DMS79 treated with DMSO at 0.1 percent for 48 hours (cell line): ENCODE data around the gene MKI67.
"Not testable (repeated sequence)": the region's sequence is repeated elsewhere in the genome, so short reads cannot be mapped to it uniquely, and the experiment has no call there.

ENCODE experiments used
- DNase-seq: peaks from one replicate; lab custom pipeline; 2025; lab: John Stamatoyannopoulos, UW

MKI67 gene, protein sequence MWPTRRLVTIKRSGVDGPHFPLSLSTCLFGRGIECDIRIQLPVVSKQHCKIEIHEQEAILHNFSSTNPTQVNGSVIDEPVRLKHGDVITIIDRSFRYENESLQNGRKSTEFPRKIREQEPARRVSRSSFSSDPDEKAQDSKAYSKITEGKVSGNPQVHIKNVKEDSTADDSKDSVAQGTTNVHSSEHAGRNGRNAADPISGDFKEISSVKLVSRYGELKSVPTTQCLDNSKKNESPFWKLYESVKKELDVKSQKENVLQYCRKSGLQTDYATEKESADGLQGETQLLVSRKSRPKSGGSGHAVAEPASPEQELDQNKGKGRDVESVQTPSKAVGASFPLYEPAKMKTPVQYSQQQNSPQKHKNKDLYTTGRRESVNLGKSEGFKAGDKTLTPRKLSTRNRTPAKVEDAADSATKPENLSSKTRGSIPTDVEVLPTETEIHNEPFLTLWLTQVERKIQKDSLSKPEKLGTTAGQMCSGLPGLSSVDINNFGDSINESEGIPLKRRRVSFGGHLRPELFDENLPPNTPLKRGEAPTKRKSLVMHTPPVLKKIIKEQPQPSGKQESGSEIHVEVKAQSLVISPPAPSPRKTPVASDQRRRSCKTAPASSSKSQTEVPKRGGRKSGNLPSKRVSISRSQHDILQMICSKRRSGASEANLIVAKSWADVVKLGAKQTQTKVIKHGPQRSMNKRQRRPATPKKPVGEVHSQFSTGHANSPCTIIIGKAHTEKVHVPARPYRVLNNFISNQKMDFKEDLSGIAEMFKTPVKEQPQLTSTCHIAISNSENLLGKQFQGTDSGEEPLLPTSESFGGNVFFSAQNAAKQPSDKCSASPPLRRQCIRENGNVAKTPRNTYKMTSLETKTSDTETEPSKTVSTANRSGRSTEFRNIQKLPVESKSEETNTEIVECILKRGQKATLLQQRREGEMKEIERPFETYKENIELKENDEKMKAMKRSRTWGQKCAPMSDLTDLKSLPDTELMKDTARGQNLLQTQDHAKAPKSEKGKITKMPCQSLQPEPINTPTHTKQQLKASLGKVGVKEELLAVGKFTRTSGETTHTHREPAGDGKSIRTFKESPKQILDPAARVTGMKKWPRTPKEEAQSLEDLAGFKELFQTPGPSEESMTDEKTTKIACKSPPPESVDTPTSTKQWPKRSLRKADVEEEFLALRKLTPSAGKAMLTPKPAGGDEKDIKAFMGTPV (N-terminal part only)

GRCh38 chr10:128125944-128126764, at the start of gene MKI67:
Gene MKI67 (minus strand): TSS chr10:128126423. CDS start chr10:128125667, 756 bp downstream.
- DNase-seq = peak; percentile 61

- no peak for DNase-seq
Measured at GRCh38 chr10:128174581-128175559, 48.6 kb upstream of the MKI67 start.

DNA sequence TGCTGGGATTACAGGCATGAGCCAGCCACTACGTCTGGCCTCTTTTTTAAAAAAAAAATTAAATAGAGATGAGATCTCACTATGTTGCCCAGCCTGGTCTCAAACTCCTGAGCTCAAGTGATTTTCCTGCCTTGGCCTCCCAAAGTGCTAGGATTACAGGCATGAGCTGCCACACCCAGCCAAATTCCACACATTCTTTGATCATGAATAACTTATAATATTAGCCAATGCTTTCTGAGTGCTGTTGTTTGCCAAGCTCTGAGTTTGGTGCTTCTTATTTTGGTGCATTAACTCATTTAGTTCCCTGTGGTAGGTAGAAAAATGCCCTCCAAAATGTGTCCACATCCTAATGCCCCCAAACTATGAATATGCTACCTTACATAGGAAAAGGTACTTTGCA, 47.2 kb upstream of the MKI67 start:
- no peak for DNase-seq

GRCh38 chr10:128172756-128173155, 46.5 kb upstream of the MKI67 start:
- DNase-seq = no peak

DNA sequence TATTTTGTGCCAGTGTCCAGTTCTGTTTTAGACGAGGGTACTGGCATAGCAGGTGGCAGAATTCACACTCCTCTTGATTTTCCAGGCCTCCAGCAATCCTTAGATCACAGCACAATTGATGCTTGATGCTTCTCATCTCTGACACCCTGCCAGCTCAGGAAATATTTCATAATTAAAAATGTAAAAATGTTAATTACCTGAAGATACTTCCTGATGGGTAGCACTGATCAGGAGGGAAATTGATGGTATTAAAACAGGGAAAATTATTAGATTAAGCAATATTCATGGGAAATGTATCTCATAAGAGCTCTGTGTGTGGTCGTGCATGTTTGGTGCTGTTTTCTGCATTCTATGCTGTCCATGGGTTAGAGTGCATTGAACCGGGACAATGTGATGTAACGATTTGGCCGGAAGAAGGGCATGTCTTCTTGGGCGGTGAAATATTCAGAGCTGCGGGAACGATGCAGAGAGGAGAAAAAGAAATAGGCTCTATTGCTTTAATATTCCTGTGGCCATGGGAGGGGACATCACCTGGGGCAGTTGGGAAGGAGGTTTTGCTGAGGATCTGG, 43.7 kb upstream of the MKI67 start:
- no peak for DNase-seq

DNA sequence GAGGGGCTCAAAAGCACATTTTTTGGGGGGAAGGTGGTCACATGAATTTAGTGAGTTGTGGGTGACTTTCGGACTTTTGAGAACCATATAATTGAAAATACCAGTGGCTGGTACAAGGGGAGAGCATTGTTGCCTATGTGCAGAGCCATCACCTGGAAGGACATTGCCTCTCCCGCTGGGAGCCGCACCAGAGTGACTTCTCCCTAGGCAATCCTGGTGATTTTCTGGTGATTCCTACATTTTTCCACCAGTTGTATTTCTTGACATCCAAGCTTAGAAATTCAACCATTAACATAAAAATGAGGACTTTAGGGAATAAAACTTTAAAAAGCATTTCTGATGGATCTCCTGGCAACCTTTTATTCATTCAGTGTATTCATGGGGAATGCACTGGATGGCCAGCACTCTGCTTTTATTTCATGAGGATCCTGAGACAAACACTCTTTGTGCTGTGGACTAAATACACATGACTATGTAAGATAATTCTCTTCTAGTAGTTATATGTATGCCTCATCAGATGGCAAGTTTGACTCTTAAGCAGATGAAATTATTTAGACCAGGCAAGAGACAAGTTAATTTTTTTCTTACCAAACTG, 41.8 kb upstream of the MKI67 start:
- DNase-seq = no peak

- DNase-seq = not testable (repeated sequence)
Measured at GRCh38 chr10:128167123-128167522, 40.9 kb upstream of the MKI67 start.

- DNase-seq = no peak
Measured at GRCh38 chr10:128166151-128166550, 39.9 kb upstream of the MKI67 start.

GRCh38 chr10:128165536-128165935, 39.3 kb upstream of the MKI67 start:
- no peak for DNase-seq

- DNase-seq = no peak
Measured at GRCh38 chr10:128163701-128164100, 37.5 kb upstream of the MKI67 start.

DNA sequence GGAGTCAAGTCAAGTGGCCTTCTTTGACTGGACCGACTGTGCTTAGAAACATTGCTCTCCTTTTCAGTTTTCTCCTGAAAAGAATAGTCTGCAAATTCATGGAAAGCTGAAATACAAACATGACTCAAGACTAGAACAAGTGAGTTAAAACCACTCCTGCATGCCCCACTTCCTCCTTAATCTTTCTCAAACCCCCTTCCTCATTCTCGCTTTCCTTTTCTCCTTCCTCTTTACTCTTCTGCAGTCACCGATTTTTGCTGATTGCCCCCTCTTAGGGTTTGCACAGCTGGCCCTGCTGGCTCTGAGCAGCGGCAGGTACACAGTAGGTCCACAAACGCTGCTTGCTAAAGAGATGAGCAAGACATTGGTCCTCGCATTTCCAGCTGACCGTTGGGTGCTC, 34.8 kb upstream of the MKI67 start:
- no peak for DNase-seq

DNA sequence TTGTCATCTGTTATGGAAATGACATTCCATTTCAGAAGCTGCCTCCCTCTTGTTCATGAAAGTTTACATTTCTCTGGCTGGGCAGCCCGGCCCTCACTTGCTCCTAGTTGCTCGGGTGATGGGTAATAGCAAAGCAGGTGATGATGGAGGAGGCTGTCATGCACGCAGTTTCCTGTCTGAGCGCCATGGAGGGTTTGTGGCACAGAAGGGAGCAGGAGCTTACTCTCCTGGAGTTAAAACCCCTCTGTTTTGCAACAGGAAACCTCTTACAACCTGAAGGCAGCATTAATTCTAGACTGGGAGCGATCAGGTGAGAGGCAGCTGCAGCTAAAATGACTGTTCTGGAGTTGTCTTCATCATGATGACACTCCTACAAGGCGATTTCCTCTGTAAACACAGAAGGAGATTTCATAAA, 34.1 kb upstream of the MKI67 start:
- DNase-seq = peak; percentile 3

DNA sequence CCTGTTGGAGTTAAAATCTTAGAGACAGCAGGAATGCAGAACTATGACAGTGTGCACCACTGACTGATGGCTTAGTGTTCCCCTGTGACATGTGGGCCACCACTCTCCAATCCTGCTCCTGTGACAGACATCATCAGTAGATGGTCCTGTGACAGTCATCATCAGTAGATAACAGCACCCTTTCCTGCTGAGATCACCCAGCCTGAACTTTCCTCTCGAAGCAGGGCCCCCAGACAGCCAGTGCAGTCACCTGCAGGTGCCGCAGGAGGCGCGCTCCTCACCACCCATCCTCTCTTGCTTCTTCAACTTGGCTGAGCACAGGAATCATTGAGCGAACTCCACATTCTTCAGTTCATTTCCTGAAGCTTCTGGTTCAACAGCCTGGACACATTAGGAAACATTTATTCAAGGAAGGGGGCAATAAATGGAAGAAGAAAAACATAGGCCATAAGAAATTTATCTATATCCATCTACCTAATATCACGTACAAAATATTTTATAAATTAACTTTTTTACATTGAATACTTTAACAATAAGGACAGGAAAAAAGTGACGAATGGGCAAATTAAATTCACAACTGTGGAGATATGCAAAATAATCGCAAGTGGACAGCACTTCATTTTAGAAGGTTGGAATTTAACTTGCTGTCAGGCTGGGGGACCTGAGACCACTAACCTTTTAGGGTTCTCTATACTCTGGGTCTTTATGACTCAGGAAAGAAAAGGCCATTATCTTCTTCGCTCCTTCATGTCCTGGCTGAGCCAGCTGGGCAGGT, 32.0 kb upstream of the MKI67 start:
- no peak for DNase-seq

GRCh38 chr10:128156999-128157755, 31.0 kb upstream of the MKI67 start:
- no peak for DNase-seq

GRCh38 chr10:128152741-128153580, 26.7 kb upstream of the MKI67 start:
- DNase-seq = no peak

DNA sequence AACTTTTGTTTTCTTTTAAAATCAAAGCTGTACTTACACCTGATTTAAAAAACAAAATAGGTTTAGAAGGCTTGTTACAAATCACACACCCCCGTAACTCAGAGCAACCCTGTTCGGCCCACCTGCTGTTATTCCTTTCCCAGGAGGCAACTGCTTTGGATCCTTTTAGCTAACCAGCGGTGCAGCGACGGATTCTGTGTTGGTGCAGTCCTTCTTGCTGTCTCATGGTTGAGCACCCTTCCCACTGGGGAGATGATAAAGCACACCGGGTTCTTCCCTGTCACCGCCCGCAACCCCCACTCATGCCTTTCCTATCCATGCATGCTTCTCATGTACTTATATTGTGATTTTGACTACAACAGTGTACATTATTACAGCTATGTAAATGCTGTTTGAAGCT, 24.8 kb upstream of the MKI67 start:
- no peak for DNase-seq

DNA sequence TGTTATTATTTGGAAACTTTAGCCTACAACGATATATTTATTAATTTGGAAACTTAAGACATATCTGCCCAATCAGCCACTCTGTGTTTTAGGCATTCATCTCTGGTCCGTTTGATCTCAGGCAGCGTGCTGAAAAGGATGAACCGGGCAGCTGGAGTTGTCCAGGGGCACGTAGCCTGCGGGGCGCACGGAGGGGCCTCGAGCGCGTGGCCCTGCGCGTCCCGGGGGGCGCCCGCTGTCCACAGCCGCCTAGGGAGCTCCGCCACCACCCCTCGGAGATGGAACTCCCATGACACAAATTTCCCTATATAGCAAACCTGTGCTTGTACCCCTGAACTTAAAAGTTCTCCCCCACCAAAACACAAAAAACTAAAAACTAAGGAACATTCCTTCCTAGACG, 24.3 kb upstream of the MKI67 start:
- DNase-seq = no peak
